K562 (cell line): ENCODE results near the gene SLC30A1. TPM values are rescaled to one million over a fixed set of nuclear protein-coding genes. Genes with fewer than 3 reads are reported as not detected.

ENCODE experiments used
- ATF2 ChIP-seq: sonication (generic); formaldehyde crosslinking; IDR thresholded peaks from 2 replicates; pipeline ENCODE4 v1.8.1; 2022; ENCODE audit warnings: missing genetic modification reagents
- CREBBP ChIP-seq: IDR thresholded peaks from one replicate; pipeline ENCODE4 v1.6.1; 2012; ENCODE audit warnings: low read depth, mild to moderate bottlenecking, control low read depth, inconsistent platforms, low read length
- ETS2 ChIP-seq: IDR thresholded peaks from 2 replicates; pipeline ENCODE4 v1.6.1; 2016; ENCODE audit warnings: borderline replicate concordance, missing genetic modification characterization, mild to moderate bottlenecking, moderate library complexity, missing compliant biosample characterization; ENCODE audit not compliant: poor library complexity, severe bottlenecking
- FOS ChIP-seq: IDR thresholded peaks from 3 replicates; pipeline ENCODE4 v1.6.1; 2011; ENCODE audit not compliant: insufficient read length; ENCODE audit errors: extremely low read depth
- FOXA1 ChIP-seq: fragments of 450-650 bp; IDR thresholded peaks from 2 replicates; pipeline ENCODE4 v1.6.1; 2016; ENCODE audit warnings: mild to moderate bottlenecking, borderline replicate concordance
- FOXK2 ChIP-seq, 2 experiments: fragments of 450-650 bp; IDR thresholded peaks in 1 of 2; conservative IDR thresholded peaks in 1 of 2; 2 replicates each; pipeline ENCODE4 v1.6.1; 2016; ENCODE audit warnings: low read depth in 2 of 2, mild to moderate bottlenecking in 1 of 2
- KDM2B ChIP-seq: fragments of 250-450 bp; sonication (Bioruptor Pico); IDR thresholded peaks from 2 replicates; pipeline ENCODE4 v1.8.0; 2021; ENCODE audit warnings: mild to moderate bottlenecking, moderate library complexity
- KLF10 ChIP-seq: fragments of 250-450 bp; sonication (Bioruptor Pico); IDR thresholded peaks from 2 replicates; pipeline ENCODE4 v1.6.1; 2021; ENCODE audit warnings: matching md5 sums
- MAX ChIP-seq: sonication (generic); formaldehyde crosslinking; IDR thresholded peaks from 2 replicates; pipeline ENCODE4 v1.9.0; 2022; ENCODE audit warnings: mild to moderate bottlenecking, missing genetic modification reagents
- PCBP2 ChIP-seq: fragments of 200-400 bp; formaldehyde crosslinking; IDR thresholded peaks from 2 replicates; pipeline ENCODE4 v1.6.1; 2018; ENCODE audit warnings: low read length, low read depth, mild to moderate bottlenecking, moderate library complexity; ENCODE audit not compliant: poor library complexity, severe bottlenecking
- SFPQ ChIP-seq: fragments of 200-400 bp; formaldehyde crosslinking; IDR thresholded peaks from 2 replicates; pipeline ENCODE4 v1.6.1; 2017; ENCODE audit warnings: mild to moderate bottlenecking, low read depth, low read length, moderate library complexity
- SMARCC2 ChIP-seq: fragments of 450-650 bp; IDR thresholded peaks from 2 replicates; pipeline ENCODE4 v1.6.1; 2017; ENCODE audit warnings: antibody characterized with exemption, moderate library complexity, mild to moderate bottlenecking, low read depth
- SREBF1 ChIP-seq: fragments of 150-350 bp; IDR thresholded peaks from 2 replicates; pipeline ENCODE4 v1.6.1; 2014; ENCODE audit warnings: antibody characterized with exemption, low read depth, low read length, borderline replicate concordance
- TBP ChIP-seq: optimal IDR thresholded peaks from 2 replicates; pipeline ENCODE3; 2011; ENCODE audit warnings: low read depth, low read length, improper control_type of control experiment
- THRA ChIP-seq: fragments of 450-650 bp; IDR thresholded peaks from 2 replicates; pipeline ENCODE4 v1.6.1; 2017; ENCODE audit warnings: mild to moderate bottlenecking, moderate library complexity
- ZFX ChIP-seq: sonication (generic); formaldehyde crosslinking; IDR thresholded peaks from 2 replicates; pipeline ENCODE4 v1.8.0; 2022; ENCODE audit warnings: mild to moderate bottlenecking, missing genetic modification reagents, moderate library complexity
- ZNF143 ChIP-seq: sonication (generic); formaldehyde crosslinking; IDR thresholded peaks from 2 replicates; pipeline ENCODE4 v1.9.0; 2022; ENCODE audit warnings: mild to moderate bottlenecking, missing genetic modification reagents
- ZNF561 ChIP-seq: fragments of 450-650 bp; formaldehyde crosslinking; conservative IDR thresholded peaks from 2 replicates; pipeline ENCODE4 v1.4.0; 2020; ENCODE audit warnings: mild to moderate bottlenecking, moderate library complexity
- polyA plus RNA-seq, 8 experiments: library from polyadenylated mRNA; depleted of rRNA in 4 of 8; stranded (reverse) in 5 of 8; unstranded in 3 of 8; fragments of >200 nt; fragmentation: Nextera tagmentation in 2 of 8; fragmentation: Illumina TruSeq in 1 of 8; extraction: Ambion mirVana in 2 of 8; extraction: Trizol in 1 of 8; gene quantifications; 2 replicates each; pipeline versions ENCODE4 v1.2.1 to v1.2.3, GENCODE V29; 2011 to 2014; ENCODE audit warnings: inconsistent platforms in 1 of 8, missing spikeins in 1 of 8
- total RNA-seq, 7 experiments: library from RNA; depleted of rRNA in 6 of 7; stranded (reverse); fragments of >200 nt in 6 of 7; fragmentation: Illumina TruSeq in 2 of 7; extraction: Trizol in 2 of 7; gene quantifications; 2 replicates each; pipeline versions ENCODE4 v1.2.1 to v1.2.3, GENCODE V29; 2011 to 2021; ENCODE audit warnings: low replicate concordance in 1 of 7
- TF ChIP-seq, protein P1 (sequence below): sonication (generic); formaldehyde crosslinking; IDR thresholded peaks from 2 replicates; pipeline ENCODE4 v1.8.1; 2023; ENCODE audit warnings: mild to moderate bottlenecking, missing genetic modification reagents, moderate library complexity
- TF ChIP-seq, protein P2 (sequence below): fragments of 250-450 bp; sonication (Bioruptor Pico); IDR thresholded peaks from 2 replicates; pipeline ENCODE4 v1.9.0; 2021; ENCODE audit warnings: mild to moderate bottlenecking, inconsistent platforms

Gene SLC30A1
- total and polyA plus RNA-seq, 9 of the 15 experiments (the other 6 are each of a cell fraction or from before 2014, with no cell fraction given): 4.1 to 14.4 (median 6.6) TPM

- TF ChIP-seq SFPQ (no peak), KLF10 (CRISPR knock-in tag) (no peak), FOXK2 (conservative IDR thresholded peaks at IDR 0.05 in 1 of 2, IDR thresholded peaks at IDR 0.05 in 1 of 2; ENCODE audit: low read depth in 2 of 2) (0 out of 4 replicates have a peak, but pooled peaks of 1 of the 2 experiments have one; percentile 19), KDM2B (CRISPR knock-in tag) (no peak), ZFX (CRISPR knock-in tag) (no peak), PCBP2 (no peak), ZNF143 (CRISPR knock-in tag) (no peak), ATF2 (CRISPR knock-in tag) (no peak), MAX (no peak), THRA (no peak), FOXA1 (no peak), TBP (no peak), SMARCC2 (0 out of 2 replicates have a peak, but pooled peaks have one; percentile 35), ZNF561 (CRISPR knock-in tag) (no peak), FOS (no peak), CREBBP (no peak), SREBF1 (no peak), ETS2 (tag) (no peak)
- TF ChIP-seq, protein P1, sequence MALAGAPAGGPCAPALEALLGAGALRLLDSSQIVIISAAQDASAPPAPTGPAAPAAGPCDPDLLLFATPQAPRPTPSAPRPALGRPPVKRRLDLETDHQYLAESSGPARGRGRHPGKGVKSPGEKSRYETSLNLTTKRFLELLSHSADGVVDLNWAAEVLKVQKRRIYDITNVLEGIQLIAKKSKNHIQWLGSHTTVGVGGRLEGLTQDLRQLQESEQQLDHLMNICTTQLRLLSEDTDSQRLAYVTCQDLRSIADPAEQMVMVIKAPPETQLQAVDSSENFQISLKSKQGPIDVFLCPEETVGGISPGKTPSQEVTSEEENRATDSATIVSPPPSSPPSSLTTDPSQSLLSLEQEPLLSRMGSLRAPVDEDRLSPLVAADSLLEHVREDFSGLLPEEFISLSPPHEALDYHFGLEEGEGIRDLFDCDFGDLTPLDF (CRISPR knock-in tag): no peak
- TF ChIP-seq, protein P2, sequence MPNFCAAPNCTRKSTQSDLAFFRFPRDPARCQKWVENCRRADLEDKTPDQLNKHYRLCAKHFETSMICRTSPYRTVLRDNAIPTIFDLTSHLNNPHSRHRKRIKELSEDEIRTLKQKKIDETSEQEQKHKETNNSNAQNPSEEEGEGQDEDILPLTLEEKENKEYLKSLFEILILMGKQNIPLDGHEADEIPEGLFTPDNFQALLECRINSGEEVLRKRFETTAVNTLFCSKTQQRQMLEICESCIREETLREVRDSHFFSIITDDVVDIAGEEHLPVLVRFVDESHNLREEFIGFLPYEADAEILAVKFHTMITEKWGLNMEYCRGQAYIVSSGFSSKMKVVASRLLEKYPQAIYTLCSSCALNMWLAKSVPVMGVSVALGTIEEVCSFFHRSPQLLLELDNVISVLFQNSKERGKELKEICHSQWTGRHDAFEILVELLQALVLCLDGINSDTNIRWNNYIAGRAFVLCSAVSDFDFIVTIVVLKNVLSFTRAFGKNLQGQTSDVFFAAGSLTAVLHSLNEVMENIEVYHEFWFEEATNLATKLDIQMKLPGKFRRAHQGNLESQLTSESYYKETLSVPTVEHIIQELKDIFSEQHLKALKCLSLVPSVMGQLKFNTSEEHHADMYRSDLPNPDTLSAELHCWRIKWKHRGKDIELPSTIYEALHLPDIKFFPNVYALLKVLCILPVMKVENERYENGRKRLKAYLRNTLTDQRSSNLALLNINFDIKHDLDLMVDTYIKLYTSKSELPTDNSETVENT (CRISPR knock-in tag): no peak
Measured at GRCh38 chr1:211537253-211537652, 41.7 kb downstream of the SLC30A1 start (continued).
